ENCODE results near the gene BDH1. TPM values are rescaled to one million over a fixed set of nuclear protein-coding genes. Genes with fewer than 3 reads are reported as not detected.
A peak's percentile ranks its signal among the peaks of the same experiment; 100 is the strongest.

The BDH1 gene
- total and polyA plus RNA-seq, 2 of the 13 experiments (the other 11 are each of a cell fraction or from before 2014, with no cell fraction given): 21.2 to 71.9 TPM

GRCh38 chr3:197471221-197472010 is 84.4 kb downstream of the BDH1 start (continued):
- no peak for TF ChIP-seq PAWR (CRISPR knock-in tag; IDR thresholded peaks at IDR 0.05; ENCODE audit: borderline replicate concordance)
- TF ChIP-seq PHF5A (CRISPR knock-in tag; IDR thresholded peaks at IDR 0.05; ENCODE audit: low read depth, unreplicated experiment): no peak
- TF ChIP-seq KLF15 (CRISPR knock-in tag; IDR thresholded peaks at IDR 0.05; ENCODE audit: borderline replicate concordance): 0 out of 2 replicates have a peak, but pooled peaks have one; percentile 60
- TF ChIP-seq MAFK (conservative IDR thresholded peaks at IDR 0.05 in 1 of 2, IDR thresholded peaks at IDR 0.05 in 1 of 2; ENCODE audit: low read length in 2 of 2): no peak
- TF ChIP-seq ZNF777 (CRISPR knock-in tag; IDR thresholded peaks at IDR 0.05): no peak
- TF ChIP-seq SETDB1 (CRISPR knock-in tag; IDR thresholded peaks at IDR 0.05; ENCODE audit: borderline replicate concordance): no peak
- TF ChIP-seq ZFP41 (CRISPR knock-in tag; IDR thresholded peaks at IDR 0.05; ENCODE audit: borderline replicate concordance): no peak
- TF ChIP-seq, protein P1, sequence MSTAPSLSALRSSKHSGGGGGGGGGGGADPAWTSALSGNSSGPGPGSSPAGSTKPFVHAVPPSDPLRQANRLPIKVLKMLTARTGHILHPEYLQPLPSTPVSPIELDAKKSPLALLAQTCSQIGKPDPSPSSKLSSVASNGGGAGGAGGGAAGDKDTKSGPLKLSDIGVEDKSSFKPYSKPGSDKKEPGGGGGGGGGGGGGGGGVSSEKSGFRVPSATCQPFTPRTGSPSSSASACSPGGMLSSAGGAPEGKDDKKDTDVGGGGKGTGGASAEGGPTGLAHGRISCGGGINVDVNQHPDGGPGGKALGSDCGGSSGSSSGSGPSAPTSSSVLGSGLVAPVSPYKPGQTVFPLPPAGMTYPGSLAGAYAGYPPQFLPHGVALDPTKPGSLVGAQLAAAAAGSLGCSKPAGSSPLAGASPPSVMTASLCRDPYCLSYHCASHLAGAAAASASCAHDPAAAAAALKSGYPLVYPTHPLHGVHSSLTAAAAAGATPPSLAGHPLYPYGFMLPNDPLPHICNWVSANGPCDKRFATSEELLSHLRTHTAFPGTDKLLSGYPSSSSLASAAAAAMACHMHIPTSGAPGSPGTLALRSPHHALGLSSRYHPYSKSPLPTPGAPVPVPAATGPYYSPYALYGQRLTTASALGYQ (CRISPR knock-in tag; IDR thresholded peaks at IDR 0.05): no peak
- no peak for TF ChIP-seq SMAD3 (CRISPR knock-in tag; IDR thresholded peaks at IDR 0.05)
- no peak for TF ChIP-seq ZNF441 (CRISPR knock-in tag; IDR thresholded peaks at IDR 0.05; ENCODE audit: borderline replicate concordance)
- TF ChIP-seq ZNF512B (CRISPR knock-in tag; IDR thresholded peaks at IDR 0.05; ENCODE audit: borderline replicate concordance): no peak
- no peak for TF ChIP-seq ZNF891 (CRISPR knock-in tag; IDR thresholded peaks at IDR 0.05)
- 0 out of 2 replicates have a peak, but pooled peaks have one; percentile 34 for TF ChIP-seq ZBTB2 (CRISPR knock-in tag; IDR thresholded peaks at IDR 0.05; ENCODE audit: low read depth)
- TF ChIP-seq ZNF577 (CRISPR knock-in tag; IDR thresholded peaks at IDR 0.05; ENCODE audit: borderline replicate concordance, low read depth): no peak
- TF ChIP-seq, protein P2, sequence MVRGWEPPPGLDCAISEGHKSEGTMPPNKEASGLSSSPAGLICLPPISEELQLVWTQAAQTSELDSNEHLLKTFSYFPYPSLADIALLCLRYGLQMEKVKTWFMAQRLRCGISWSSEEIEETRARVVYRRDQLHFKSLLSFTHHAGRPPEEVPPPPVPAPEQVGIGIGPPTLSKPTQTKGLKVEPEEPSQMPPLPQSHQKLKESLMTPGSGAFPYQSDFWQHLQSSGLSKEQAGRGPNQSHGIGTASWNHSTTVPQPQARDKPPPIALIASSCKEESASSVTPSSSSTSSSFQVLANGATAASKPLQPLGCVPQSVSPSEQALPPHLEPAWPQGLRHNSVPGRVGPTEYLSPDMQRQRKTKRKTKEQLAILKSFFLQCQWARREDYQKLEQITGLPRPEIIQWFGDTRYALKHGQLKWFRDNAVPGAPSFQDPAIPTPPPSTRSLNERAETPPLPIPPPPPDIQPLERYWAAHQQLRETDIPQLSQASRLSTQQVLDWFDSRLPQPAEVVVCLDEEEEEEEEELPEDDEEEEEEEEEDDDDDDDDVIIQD (CRISPR knock-in tag; IDR thresholded peaks at IDR 0.05; ENCODE audit: low read depth): no peak
- TF ChIP-seq FOXJ3 (CRISPR knock-in tag; IDR thresholded peaks at IDR 0.05; ENCODE audit: borderline replicate concordance): no peak
- TF ChIP-seq, protein P3, sequence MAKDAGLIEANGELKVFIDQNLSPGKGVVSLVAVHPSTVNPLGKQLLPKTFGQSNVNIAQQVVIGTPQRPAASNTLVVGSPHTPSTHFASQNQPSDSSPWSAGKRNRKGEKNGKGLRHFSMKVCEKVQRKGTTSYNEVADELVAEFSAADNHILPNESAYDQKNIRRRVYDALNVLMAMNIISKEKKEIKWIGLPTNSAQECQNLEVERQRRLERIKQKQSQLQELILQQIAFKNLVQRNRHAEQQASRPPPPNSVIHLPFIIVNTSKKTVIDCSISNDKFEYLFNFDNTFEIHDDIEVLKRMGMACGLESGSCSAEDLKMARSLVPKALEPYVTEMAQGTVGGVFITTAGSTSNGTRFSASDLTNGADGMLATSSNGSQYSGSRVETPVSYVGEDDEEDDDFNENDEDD (CRISPR knock-in tag; IDR thresholded peaks at IDR 0.05; ENCODE audit: borderline replicate concordance): peak; percentile 79; the same call in 1 of the 2 replicates
- no peak for TF ChIP-seq KLF13 (CRISPR knock-in tag; IDR thresholded peaks at IDR 0.05)
- peak; percentile 46; the same call in 1 of the 2 replicates for TF ChIP-seq ZNF747 (CRISPR knock-in tag; IDR thresholded peaks at IDR 0.05; ENCODE audit: borderline replicate concordance)
